Naive thymus-derived CD4-positive, alpha-beta T cell (primary cell): ENCODE data around the gene UGT3A1. TPM values are rescaled to one million over a fixed set of nuclear protein-coding genes. Genes with fewer than 3 reads are reported as not detected.

Source experiments
- ATAC-seq: fragments of 150-1000 bp; cut with Tn5 transposase; 2 replicates; pipeline ENCODE4 v1.10.0; 2021; ENCODE audit warnings: mild to moderate bottlenecking, moderate library complexity
- CTCF ChIA-PET: fragments of 350-600 bp; sonication (Branson Sonifier 250); formaldehyde crosslinking; loops from one replicate; lab custom pipeline; 2021; ENCODE audit warnings: antibody characterized with exemption; lab: Charles Lee
- POLR2A ChIA-PET: fragments of 350-600 bp; sonication (Branson Sonifier 250); formaldehyde crosslinking; loops from one replicate; lab custom pipeline; 2021; ENCODE audit warnings: antibody characterized with exemption, inconsistent platforms; lab: Charles Lee
- DNase-seq, 9 donors: peaks; one replicate each; pipeline versions ENCODE4 v3.0.0 to v3.0.0-alpha.2; 2020 to 2022; ENCODE audit warnings: mixed read lengths in 1 of 9
- H3K27ac ChIP-seq: one replicate; pipeline ENCODE4 v1.7.0; 2013; ENCODE audit warnings: mild to moderate bottlenecking, low read depth, low read length, moderate library complexity
- H3K27me3 ChIP-seq, 2 donors: one replicate each; pipeline ENCODE4 v1.7.0; 2013; ENCODE audit warnings: low read length in 2 of 2, mild to moderate bottlenecking in 2 of 2, moderate library complexity in 2 of 2; ENCODE audit not compliant: control insufficient read depth in 2 of 2, insufficient read depth in 2 of 2
- H3K36me3 ChIP-seq, 3 experiments: 1 replicate in 2 of 3; 2 replicates in 1 of 3; pipeline ENCODE4 v1.7.0; 2013; ENCODE audit warnings: low read length in 3 of 3, mild to moderate bottlenecking in 3 of 3, moderate library complexity in 1 of 3; ENCODE audit not compliant: insufficient read depth in 3 of 3, control insufficient read depth in 2 of 3
- H3K4me1 ChIP-seq, 2 donors: one replicate each; pipeline ENCODE4 v1.7.0; 2013; ENCODE audit warnings: low read length in 2 of 2, mild to moderate bottlenecking in 2 of 2, moderate library complexity in 1 of 2; ENCODE audit not compliant: control insufficient read depth in 2 of 2, insufficient read depth in 2 of 2
- H3K4me3 ChIP-seq: 2 replicates; pipeline ENCODE4 v1.7.0; 2013; ENCODE audit warnings: mild to moderate bottlenecking, low read length
- H3K9me3 ChIP-seq, 3 experiments: 1 replicate in 2 of 3; 2 replicates in 1 of 3; pipeline ENCODE4 v1.7.0; 2013; ENCODE audit warnings: low read length in 3 of 3; ENCODE audit not compliant: control insufficient read depth in 2 of 3
- H3K27ac Mint-ChIP-seq, 9 donors: one replicate each; pipeline ENCODE4 v1.8.0; 2020 to 2022; ENCODE audit warnings: mixed read lengths in 9 of 9, mild to moderate bottlenecking in 8 of 9, moderate library complexity in 5 of 9, inconsistent platforms in 2 of 9
- H3K27me3 Mint-ChIP-seq, 5 donors: one replicate each; pipeline ENCODE4 v1.8.0; 2021 to 2022; ENCODE audit warnings: mixed read lengths in 5 of 5, mild to moderate bottlenecking in 1 of 5
- H3K36me3 Mint-ChIP-seq, 5 donors: one replicate each; pipeline ENCODE4 v1.8.0; 2020 to 2022; ENCODE audit warnings: mixed read lengths in 5 of 5, mild to moderate bottlenecking in 3 of 5, inconsistent platforms in 1 of 5
- H3K4me1 Mint-ChIP-seq, 7 donors: one replicate each; pipeline ENCODE4 v1.8.0; 2020 to 2022; ENCODE audit warnings: mixed read lengths in 7 of 7, mild to moderate bottlenecking in 3 of 7, inconsistent platforms in 1 of 7
- H3K4me3 Mint-ChIP-seq, 10 donors: one replicate each; pipeline ENCODE4 v1.8.0; 2020 to 2022; ENCODE audit warnings: mild to moderate bottlenecking in 10 of 10, mixed read lengths in 10 of 10, moderate library complexity in 6 of 10, inconsistent platforms in 2 of 10
- H3K9me3 Mint-ChIP-seq, 11 donors: one replicate each; pipeline ENCODE4 v1.8.0; 2020 to 2022; ENCODE audit warnings: mixed read lengths in 11 of 11, mild to moderate bottlenecking in 4 of 11, inconsistent platforms in 1 of 11, moderate library complexity in 1 of 11
- intact Hi-C, 2 donors: fragments of 100-400 bp; cut with micrococcal nuclease; formaldehyde crosslinking; loops; one replicate each; pipeline ENCODE4 v1.15.1; 2023
- polyA plus RNA-seq, 2 donors: library from polyadenylated mRNA; unstranded; fragments of 300-500 nt; fragmentation: Illumina TruSeq; gene quantifications; one replicate each; pipeline ENCODE4 v1.2.3, GENCODE V29; 2021
- total RNA-seq, 6 experiments: library from RNA in 5 of 6; stranded (reverse) in 5 of 6; gene quantifications; 1 replicate in 5 of 6; 2 replicates in 1 of 6; pipeline ENCODE4 v1.2.3 and lab custom pipeline; 2021 to 2026

The UGT3A1 gene
- total and polyA plus RNA-seq, 7 experiments from 2014 or later, result not detected

DNA sequence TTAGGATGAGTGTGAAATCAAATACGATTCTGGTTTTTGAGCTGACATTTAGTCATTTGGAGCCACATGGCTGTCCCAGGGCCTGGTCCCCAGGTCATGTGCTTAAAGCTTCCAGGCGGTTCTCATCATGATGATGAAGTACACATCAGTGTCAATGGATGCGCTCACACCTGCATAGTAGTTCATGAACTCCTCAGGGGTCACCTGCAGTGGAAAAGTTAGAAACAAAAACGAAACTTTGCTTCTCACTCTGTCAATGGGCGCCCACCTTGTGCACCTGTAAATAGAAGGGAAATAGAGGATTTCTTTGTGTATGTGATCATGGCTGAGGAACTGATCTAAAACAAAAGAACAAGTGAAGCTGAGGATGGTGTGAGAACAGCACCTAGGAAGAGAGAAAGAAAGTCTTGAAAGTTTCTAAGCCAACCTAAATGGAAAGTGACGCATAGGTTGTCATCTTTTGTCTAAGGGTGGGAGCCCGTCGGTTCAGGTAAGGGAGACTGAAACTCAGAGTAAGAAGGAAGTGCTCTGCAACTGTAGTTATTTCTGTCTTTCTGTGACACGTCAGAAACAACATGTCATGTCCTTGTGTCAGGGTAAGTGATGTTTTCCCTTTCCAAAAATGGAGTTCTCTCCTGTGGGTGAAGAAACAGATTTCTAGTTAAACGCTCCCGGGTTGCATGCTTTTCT lies 86.6 kb downstream of the UGT3A1 start:
- DNase-seq (peak in 2 of 9 donors; percentile 23 to 35), ATAC-seq (peak; percentile 45)
- Histone ChIP-seq H3K27me3 (no peaks in the 10 kb centered on the region), H3K9me3 (no peaks in the 10 kb centered on the region), H3K27ac (no peak overlapping the region), H3K36me3 (no peaks in the 10 kb centered on the region), H3K4me3 (no peak overlapping the region), H3K4me1 (peaks cover 9 to 12% of the 10 kb centered on the region in 2 donors)
- ChIA-PET CTCF (interaction anchor here (0.7 to 0.9 kb wide), 2 partner anchors 22 kb away, joined by 3 read pairs; no protein-coding TSS in a partner anchor), POLR2A (interaction anchor here (0.6 to 1.4 kb wide), 4 partner anchors 12 to 50 kb away, joined by 3 read pairs; no protein-coding TSS in a partner anchor)
- intact Hi-C loops, result loop anchor here (5.0 to 10.0 kb wide), 2 partner anchors 112 to 250 kb away; partner anchors contain the start of genes LMBRD2 (in 1 of the 2) and SKP2 (in 1 of the 2)
- peak overlapping the region in 8 of 10 donors; percentile 4 to 69 (median 64) for H3K4me3 Mint-ChIP-seq
- H3K27ac Mint-ChIP-seq, result peak overlapping the region in 7 of 9 donors; percentile 27 to 84 (median 76)
- H3K27me3 Mint-ChIP-seq, result no peaks in the 10 kb centered on the region
- peaks cover 0 to 12% (median 0%) of the 10 kb centered on the region in 11 donors for H3K9me3 Mint-ChIP-seq
- H3K4me1 Mint-ChIP-seq, result peaks cover 21 to 75% (median 56%) of the 10 kb centered on the region in 7 donors
- peaks cover 0 to 18% (median 0%) of the 10 kb centered on the region in 5 donors for H3K36me3 Mint-ChIP-seq

DNA sequence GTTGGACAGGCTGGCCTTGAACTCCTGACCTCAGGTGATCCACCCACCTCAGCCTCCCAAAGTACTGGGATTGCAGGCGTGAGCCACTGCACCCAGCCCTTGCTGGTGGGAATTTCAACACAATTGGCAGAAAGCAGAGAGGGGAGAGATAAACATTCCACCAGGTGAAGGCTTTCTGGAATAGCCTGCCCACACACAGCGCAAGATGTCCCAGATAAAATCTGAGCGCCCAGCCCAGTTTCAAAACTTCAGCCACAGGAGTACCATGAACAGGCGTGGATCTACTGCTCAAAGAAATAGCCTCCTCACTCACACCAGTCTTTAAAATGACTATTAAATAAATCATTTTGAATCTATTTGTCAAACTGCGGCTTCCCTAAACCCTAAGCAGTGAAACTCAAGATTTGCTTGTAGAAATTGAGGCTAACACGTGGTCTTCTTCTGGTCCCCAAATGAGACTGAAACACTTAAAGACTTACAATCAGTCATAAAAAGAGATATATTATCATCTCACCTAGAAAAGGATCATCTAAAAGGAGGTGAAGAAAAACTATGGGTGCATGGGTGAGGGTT lies 87.5 kb downstream of the UGT3A1 start:
- Mint-ChIP-seq H3K4me1 (peaks cover 24 to 79% (median 65%) of the 10 kb centered on the region in 7 donors), H3K9me3 (peaks cover 0 to 12% (median 0%) of the 10 kb centered on the region in 11 donors), H3K36me3 (peaks cover 0 to 18% (median 0%) of the 10 kb centered on the region in 5 donors), H3K27ac (peak overlapping the region in 3 of 9 donors; percentile 78 to 83 (median 78)), H3K27me3 (no peaks in the 10 kb centered on the region), H3K4me3 (peak overlapping the region in 3 of 10 donors; percentile 41 to 65 (median 51))
- Histone ChIP-seq H3K9me3 (no peaks in the 10 kb centered on the region), H3K36me3 (no peaks in the 10 kb centered on the region), H3K27ac (no peak overlapping the region), H3K4me3 (no peak overlapping the region), H3K4me1 (peaks cover 12 to 14% of the 10 kb centered on the region in 2 donors), H3K27me3 (no peaks in the 10 kb centered on the region)
- intact Hi-C loops, result loop anchor here (5.0 to 10.0 kb wide), 2 partner anchors 111 to 251 kb away; partner anchors contain the start of genes LMBRD2 (in 1 of the 2) and SKP2 (in 1 of the 2)
- DNase-seq (no peak), ATAC-seq (no peak)
- CTCF ChIA-PET, result interaction anchor here (0.6 to 0.9 kb wide), 2 partner anchors 21 to 44 kb away, joined by 3 to 4 read pairs; no protein-coding TSS in a partner anchor
- POLR2A ChIA-PET, result interaction anchor here (0.8 to 1.2 kb wide), 3 partner anchors 12 to 84 kb away, joined by 3 read pairs; no protein-coding TSS in a partner anchor

DNA sequence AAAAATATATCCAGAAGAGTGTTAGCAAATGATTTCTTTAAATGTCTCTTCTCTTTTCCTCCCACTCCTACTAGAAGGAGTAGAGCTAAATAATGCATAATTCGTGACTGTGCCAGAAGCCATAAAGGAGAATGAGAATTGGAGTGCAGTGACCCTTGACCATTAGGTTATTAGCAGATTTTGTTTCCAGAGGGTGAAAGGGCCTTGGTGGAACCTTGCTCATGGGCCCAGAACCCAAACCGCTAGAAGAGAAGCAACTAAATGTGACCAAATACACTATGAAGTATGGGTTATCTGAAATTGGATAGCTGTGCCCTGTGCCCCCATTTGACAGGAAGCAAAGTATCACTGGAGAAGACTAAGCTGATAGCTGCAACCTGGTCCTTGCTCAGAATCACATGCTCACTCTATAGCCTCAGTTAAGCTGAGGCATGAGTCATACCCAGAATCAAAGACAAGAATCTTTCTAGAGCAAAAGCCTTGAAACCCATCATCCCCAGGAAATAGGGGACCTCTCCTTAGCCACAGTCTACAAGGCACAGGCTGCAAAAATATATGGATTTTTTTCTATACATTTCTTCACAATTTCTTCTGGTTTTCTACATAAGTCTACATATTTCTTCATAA lies 89.0 kb downstream of the UGT3A1 start:
- ATAC-seq (peak; percentile 48), DNase-seq (no peak)
- ChIA-PET CTCF (interaction anchor here (1.0 kb wide), 1 partner anchor 20 kb away, joined by 3 read pairs; no protein-coding TSS in a partner anchor), POLR2A (interaction anchor here (0.8 to 1.2 kb wide), 2 partner anchors 20 to 48 kb away, joined by 3 to 7 read pairs; no protein-coding TSS in a partner anchor)
- peaks cover 0 to 12% (median 0%) of the 10 kb centered on the region in 11 donors for H3K9me3 Mint-ChIP-seq
- intact Hi-C loops, result loop anchor here (1.0 to 10.0 kb wide), 9 partner anchors 8 to 253 kb away; partner anchors contain the start of genes LMBRD2 (in 1 of the 2) and SKP2 (in 1 of the 2)
- H3K4me3 ChIP-seq, result no peak overlapping the region
- H3K36me3 Mint-ChIP-seq, result peaks cover 0 to 18% (median 0%) of the 10 kb centered on the region in 5 donors
- H3K27me3 Mint-ChIP-seq, result no peaks in the 10 kb centered on the region
- peaks cover 10 to 12% of the 10 kb centered on the region in 2 donors for H3K4me1 ChIP-seq
- H3K27me3 ChIP-seq, result no peaks in the 10 kb centered on the region
- no peaks in the 10 kb centered on the region for H3K9me3 ChIP-seq
- peak overlapping the region in 1 of 10 donors; percentile 57 for H3K4me3 Mint-ChIP-seq
- no peaks in the 10 kb centered on the region for H3K36me3 ChIP-seq
- no peak overlapping the region for H3K27ac ChIP-seq
- peaks cover 28 to 76% (median 63%) of the 10 kb centered on the region in 7 donors for H3K4me1 Mint-ChIP-seq
- peak overlapping the region in 2 of 9 donors; percentile 25 to 40 for H3K27ac Mint-ChIP-seq

Other genes starting within 250 kb of the UGT3A1 start
- gene IL7R, start 134.5 kb downstream of the UGT3A1 start, total RNA-seq, result 1,000 to 10,000 TPM in 2 of 5 experiments, 100 to 1,000 TPM in 3; 341 to 1,298 (median 608) TPM
- gene IL7R, start 134.5 kb downstream of the UGT3A1 start, polyA plus RNA-seq, result 100 to 1,000 TPM; 690 to 965 TPM
- not detected for gene CAPSL, start 52.8 kb downstream of the UGT3A1 start, total RNA-seq
- gene CAPSL, start 52.8 kb downstream of the UGT3A1 start, polyA plus RNA-seq, result not detected
- under 1 TPM in 1 of 5 experiments, not detected in 4; 0.39 TPM for gene UGT3A2, start 75.5 kb upstream of the UGT3A1 start, total RNA-seq
- under 1 TPM in 1 of 2 donors, not detected in 1; 0.94 TPM for gene UGT3A2, start 75.5 kb upstream of the UGT3A1 start, polyA plus RNA-seq
- gene LMBRD2, start 160.5 kb upstream of the UGT3A1 start, total RNA-seq, result 10 to 100 TPM in 3 of 5 experiments, 1 to 10 TPM in 2; 6.8 to 17.1 (median 12.3) TPM
- 1 to 10 TPM; 4.1 to 4.9 TPM for gene LMBRD2, start 160.5 kb upstream of the UGT3A1 start, polyA plus RNA-seq
- 10 to 100 TPM; 11.9 to 37.1 (median 23.3) TPM for gene SKP2, start 160.7 kb upstream of the UGT3A1 start, total RNA-seq
- 10 to 100 TPM; 23.1 to 27.1 TPM for gene SKP2, start 160.7 kb upstream of the UGT3A1 start, polyA plus RNA-seq